ENCODE results near the gene SRSF7.

SRSF7 gene

GRCh38 chr2:38701542-38701941 is 49.6 kb downstream of the SRSF7 start:
- DNase-seq (ENCODE audit: low spot score): no peak

GRCh38 chr2:38700881-38701458 is 50.2 kb downstream of the SRSF7 start:
- no peak for DNase-seq (ENCODE audit: low spot score)

- no peak for DNase-seq (ENCODE audit: low spot score)
These were observed 50.9 kb downstream of the SRSF7 start for GRCh38 chr2:38700113-38700785.

- DNase-seq (ENCODE audit: low spot score): no peak
These were observed 52.6 kb downstream of the SRSF7 start for GRCh38 chr2:38698467-38699003.

- no peak for DNase-seq (ENCODE audit: low spot score)
These were observed 53.9 kb downstream of the SRSF7 start for GRCh38 chr2:38697116-38697840.
